SK-N-SH (cell line): ENCODE measurements around the gene TUFM. TPM values are rescaled to one million over a fixed set of nuclear protein-coding genes. Genes with fewer than 3 reads are reported as not detected.

Source experiments
- CTCF ChIA-PET: fragments of 300-600, 350-600 bp; formaldehyde crosslinking; extraction: SDS; loops from one replicate; lab custom pipeline; 2021; lab: Yijun Ruan, JAX
- POLR2A ChIA-PET: fragments of 350-600 bp; sonication (Branson Sonifier 250); formaldehyde crosslinking; extraction: SDS; loops from one replicate; lab custom pipeline; 2020; ENCODE audit warnings: antibody characterized with exemption, inconsistent platforms; lab: Yijun Ruan, JAX
- DNase-seq: peaks from one replicate; pipeline ENCODE4 v3.0.0; 2012
- H2AFZ ChIP-seq: fragments of 200-600 bp; sonication (generic); 2 replicates; pipeline ENCODE4 v1.8.1; 2016; ENCODE audit warnings: antibody characterized with exemption, mild to moderate bottlenecking, low read depth
- H3F3A ChIP-seq: fragments of 200-600 bp; sonication (generic); replicated peaks from 2 replicates; pipeline ENCODE3; 2016; ENCODE audit warnings: antibody characterized with exemption, mild to moderate bottlenecking; ENCODE audit not compliant: insufficient read depth
- H3K27ac ChIP-seq, 2 experiments: fragments of 200-500 bp in 1 of 2; fragments of 200-600 bp in 1 of 2; sonication (Bioruptor generic) in 1 of 2; sonication (generic), shearing (Covaris generic) in 1 of 2; 2 replicates each; pipeline versions ENCODE4 v1.5.1 to v1.6.1; 2014 to 2016; ENCODE audit warnings: low read depth in 2 of 2, inconsistent platforms in 1 of 2, low read length in 1 of 2, mild to moderate bottlenecking in 1 of 2, mixed read lengths in 1 of 2
- H3K27me3 ChIP-seq: fragments of 200-600 bp; sonication (generic), shearing (Covaris generic); 2 replicates; pipeline ENCODE4 v1.6.1; 2016; ENCODE audit warnings: mixed run types; ENCODE audit not compliant: insufficient read depth
- H3K36me3 ChIP-seq, 2 experiments: fragments of 200-500 bp in 1 of 2; fragments of 200-600 bp in 1 of 2; sonication (Bioruptor generic) in 1 of 2; sonication (generic) in 1 of 2; replicated peaks in 1 of 2; 2 replicates each; pipeline versions ENCODE3 to v1.5.1; 2014 to 2016; ENCODE audit warnings: low read length in 1 of 2, mild to moderate bottlenecking in 1 of 2; ENCODE audit not compliant: insufficient read depth in 2 of 2, control insufficient read depth in 1 of 2
- H3K4me1 ChIP-seq, 2 experiments: fragments of 200-500 bp in 1 of 2; fragments of 200-600 bp in 1 of 2; sonication (Bioruptor generic) in 1 of 2; sonication (generic), shearing (Covaris generic) in 1 of 2; 2 replicates each; pipeline versions ENCODE4 v1.5.1 to v1.6.1; 2014 to 2016; ENCODE audit warnings: low read depth in 1 of 2, low read length in 1 of 2, mixed run types in 1 of 2; ENCODE audit not compliant: insufficient read depth in 2 of 2, control insufficient read depth in 1 of 2
- H3K4me2 ChIP-seq: fragments of 200-600 bp; sonication (generic), shearing (Covaris generic); 2 replicates; pipeline ENCODE4 v1.6.1; 2017; ENCODE audit warnings: mixed run types
- H3K4me3 ChIP-seq, 2 experiments: fragments of 200-500 bp in 1 of 2; fragments of 200-600 bp in 1 of 2; sonication (Bioruptor generic) in 1 of 2; sonication (generic), shearing (Covaris generic) in 1 of 2; 2 replicates each; pipeline versions ENCODE4 v1.5.1 to v1.8.1; 2014 to 2016; ENCODE audit warnings: low read depth in 2 of 2, inconsistent platforms in 1 of 2, low read length in 1 of 2, mild to moderate bottlenecking in 1 of 2, mixed read lengths in 1 of 2, moderate library complexity in 1 of 2
- H3K79me2 ChIP-seq: fragments of 200-600 bp; sonication (generic); 2 replicates; pipeline ENCODE4 v1.8.1; 2017; ENCODE audit warnings: mild to moderate bottlenecking; ENCODE audit not compliant: insufficient read depth
- H3K9ac ChIP-seq: fragments of 200-600 bp; sonication (generic); 2 replicates; pipeline ENCODE4 v1.6.1; 2017; ENCODE audit warnings: mixed run types
- H3K9me2 ChIP-seq: fragments of 200-600 bp; sonication (generic); 2 replicates; pipeline ENCODE4 v1.6.1; 2017; ENCODE audit warnings: mixed run types
- H3K9me3 ChIP-seq: fragments of 200-600 bp; sonication (generic); 2 replicates; pipeline ENCODE4 v1.6.1; 2017; ENCODE audit warnings: mixed run types, mild to moderate bottlenecking, moderate library complexity
- H4K20me1 ChIP-seq: fragments of 200-600 bp; sonication (generic); 2 replicates; pipeline ENCODE4 v1.6.1; 2017; ENCODE audit warnings: mild to moderate bottlenecking, mixed run types; ENCODE audit not compliant: insufficient read depth
- CHD2 ChIP-seq: fragments of 150-350 bp; IDR thresholded peaks from 2 replicates; pipeline ENCODE4 v1.6.1; 2018; ENCODE audit warnings: low read length; ENCODE audit not compliant: partially characterized antibody
- CTCF ChIP-seq: fragments of 200-600 bp; sonication (generic); IDR thresholded peaks from 2 replicates; pipeline ENCODE4 v1.6.1; 2017; ENCODE audit warnings: antibody characterized with exemption, mild to moderate bottlenecking, moderate library complexity
- ELF1 ChIP-seq: IDR thresholded peaks from 2 replicates; pipeline ENCODE4 v1.4.0; 2012
- EP300 ChIP-seq, 2 experiments: IDR thresholded peaks; 2 replicates each; pipeline versions ENCODE4 v1.4.0 to v1.6.1; 2012; ENCODE audit warnings: borderline replicate concordance in 1 of 2, low read depth in 1 of 2, low read length in 1 of 2
- FOSL2 ChIP-seq: IDR thresholded peaks from 2 replicates; pipeline ENCODE4 v1.4.0; 2012; ENCODE audit warnings: low read depth, mild to moderate bottlenecking, moderate library complexity, borderline replicate concordance
- FOXJ3 ChIP-seq: sonication (generic); formaldehyde crosslinking; IDR thresholded peaks from 2 replicates; pipeline ENCODE4 v1.5.1; 2020; ENCODE audit warnings: mild to moderate bottlenecking, missing genetic modification reagents
- FOXM1 ChIP-seq: IDR thresholded peaks from 2 replicates; pipeline ENCODE4 v1.4.0; 2012; ENCODE audit warnings: low read depth, mild to moderate bottlenecking
- GATA2 ChIP-seq: sonication (generic); formaldehyde crosslinking; IDR thresholded peaks from 2 replicates; pipeline ENCODE4 v1.5.0; 2020; ENCODE audit warnings: mild to moderate bottlenecking, missing genetic modification reagents
- MEF2A ChIP-seq: IDR thresholded peaks from 2 replicates; pipeline ENCODE4 v1.4.0; 2012; ENCODE audit warnings: low read depth, borderline replicate concordance
- MXI1 ChIP-seq: IDR thresholded peaks from 2 replicates; pipeline ENCODE4 v1.6.1; 2012; ENCODE audit warnings: mild to moderate bottlenecking, low read depth, low read length, improper control_type of control experiment
- NFIC ChIP-seq: IDR thresholded peaks from 2 replicates; pipeline ENCODE4 v1.4.0; 2012; ENCODE audit warnings: borderline replicate concordance
- NRF1 ChIP-seq: IDR thresholded peaks from 2 replicates; pipeline ENCODE4 v1.6.1; 2012; ENCODE audit warnings: low read depth, mild to moderate bottlenecking, low read length
- PBX3 ChIP-seq: IDR thresholded peaks from 2 replicates; pipeline ENCODE4; 2012
- POLR2AphosphoS5 ChIP-seq: IDR thresholded peaks from 2 replicates; pipeline ENCODE4 v1.6.1; 2012; ENCODE audit warnings: low read depth, low read length
- RAD21 ChIP-seq: IDR thresholded peaks from 2 replicates; pipeline ENCODE4 v1.6.1; 2012; ENCODE audit warnings: mild to moderate bottlenecking, low read length
- RFX5 ChIP-seq: IDR thresholded peaks from 2 replicates; pipeline ENCODE4 v1.6.1; 2012; ENCODE audit warnings: mild to moderate bottlenecking, improper control_type of control experiment, low read length
- SIN3A ChIP-seq: IDR thresholded peaks from 2 replicates; pipeline ENCODE4 v1.6.1; 2012; ENCODE audit warnings: low read depth, mild to moderate bottlenecking, low read length, moderate library complexity, borderline replicate concordance
- SMC3 ChIP-seq: IDR thresholded peaks from 2 replicates; pipeline ENCODE4 v1.6.1; 2012; ENCODE audit warnings: low read depth, low read length, improper control_type of control experiment
- TAF1 ChIP-seq: IDR thresholded peaks from 2 replicates; pipeline ENCODE4 v1.6.1; 2012; ENCODE audit warnings: low read depth, mild to moderate bottlenecking, low read length, moderate library complexity, borderline replicate concordance
- WGBS: methylation state at CpG from one replicate; pipeline ENCODE4 v1.1.6; 2017; ENCODE audit warnings: low lambda C conversion rate; 5-methylcytosine and 5-hydroxymethylcytosine counted together
- polyA plus RNA-seq, 3 experiments: library from polyadenylated mRNA; depleted of rRNA; stranded (reverse); fragments of >200 nt; gene quantifications; 2 replicates each; pipeline ENCODE4 v1.2.3, GENCODE V29; 2012
- TF ChIP-seq, protein P1 (sequence below): IDR thresholded peaks from 2 replicates; pipeline ENCODE4 v1.4.0; 2012; ENCODE audit warnings: low read depth

The TUFM gene
- polyA plus RNA-seq, 1 of the 3 experiments (the other 2 are of a cell fraction) = 358 TPM

DNA sequence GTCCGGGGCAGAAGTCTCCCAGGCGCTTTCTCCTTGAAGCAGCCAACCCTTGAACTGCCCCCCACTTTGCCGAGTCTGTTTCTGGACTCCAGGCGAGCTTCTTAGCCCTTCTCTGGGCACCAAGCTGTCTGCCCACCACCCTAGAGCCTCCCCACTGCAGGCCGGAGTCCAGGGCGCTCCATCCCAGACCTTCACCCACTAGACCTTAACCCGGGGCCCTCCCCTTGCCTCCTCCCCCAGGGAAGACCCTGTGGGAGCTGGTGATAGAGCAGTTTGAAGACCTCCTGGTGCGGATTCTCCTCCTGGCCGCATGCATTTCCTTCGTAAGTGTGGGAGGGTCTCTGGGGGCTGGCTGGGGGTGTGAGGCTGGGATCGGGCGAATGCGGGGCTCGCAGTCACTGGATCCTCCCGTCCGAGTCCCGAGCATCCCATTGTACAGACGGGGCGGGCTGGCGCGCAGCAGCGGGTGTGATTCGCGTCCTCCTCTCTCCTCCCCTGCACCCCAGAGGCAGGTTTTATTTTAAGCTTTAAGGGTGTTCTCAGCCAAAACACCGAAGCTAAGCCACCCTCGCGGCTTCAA is 33.2 kb upstream of the TUFM start:
- POLR2A ChIA-PET = interaction anchor here (1.4 to 2.0 kb wide), 4 partner anchors 10 to 56 kb away, joined by 4 to 7 read pairs (median 4); no protein-coding TSS in a partner anchor
- WGBS = 4% methylated on average over 7 of the region's 27 CpGs

More for the DNA sequence above, 33.2 kb upstream of the TUFM start:
- Histone ChIP-seq H3K27me3 (no peaks in the 10 kb centered on the region), H3K9me2 (no peaks in the 10 kb centered on the region), H3K4me3 (peak overlapping the region; percentile 77 to 95), H3K36me3 (peaks cover 0 to 5% of the 10 kb centered on the region in 2 experiments), H2AFZ (peak overlapping the region; percentile 90), H3K4me1 (peaks cover 0 to 14% of the 10 kb centered on the region in 2 experiments; a peak in 1 of 4 replicates), H3K4me2 (peak overlapping the region; percentile 95), H4K20me1 (no peaks in the 10 kb centered on the region), H3F3A (peaks cover 4% of the 10 kb centered on the region), H3K27ac (peak overlapping the region; percentile 24 to 78; a peak in 3 of 4 replicates), H3K9ac (peak overlapping the region; percentile 79), H3K9me3 (no peaks in the 10 kb centered on the region), H3K79me2 (no peaks in the 10 kb centered on the region)
- TF ChIP-seq MXI1 = no peak
- TF ChIP-seq GATA2 (CRISPR knock-in tag) = no peak
- no peak; the same call in 1 of the 2 replicates for TF ChIP-seq TAF1
- no peak for TF ChIP-seq CHD2
- TF ChIP-seq, protein P1, sequence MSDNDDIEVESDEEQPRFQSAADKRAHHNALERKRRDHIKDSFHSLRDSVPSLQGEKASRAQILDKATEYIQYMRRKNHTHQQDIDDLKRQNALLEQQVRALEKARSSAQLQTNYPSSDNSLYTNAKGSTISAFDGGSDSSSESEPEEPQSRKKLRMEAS = no peak
- TF ChIP-seq FOXJ3 (CRISPR knock-in tag) = no peak
- no peak for TF ChIP-seq NRF1
- no peak for TF ChIP-seq PBX3
- no peak for TF ChIP-seq NFIC
- no peak for TF ChIP-seq FOSL2
- no peak for TF ChIP-seq EP300 (IDR thresholded peaks at IDR 0.05; ENCODE audit: borderline replicate concordance in 1 of 2, low read depth in 1 of 2, low read length in 1 of 2)
- TF ChIP-seq SIN3A = no peak
- no peak for TF ChIP-seq RFX5
- no peak for TF ChIP-seq RAD21
- TF ChIP-seq CTCF = no peak
- no peak for TF ChIP-seq ELF1
- no peak for TF ChIP-seq SMC3
- no peak for TF ChIP-seq MEF2A
- no peak for TF ChIP-seq POLR2AphosphoS5
- no peak for TF ChIP-seq FOXM1
- no peak for DNase-seq
- CTCF ChIA-PET = interaction anchor here (0.7 to 2.1 kb wide), 3 partner anchors 14 to 66 kb away, joined by 3 to 9 read pairs (median 3); no protein-coding TSS in a partner anchor
